Measurements from ENCODE around the gene ATXN7L3B. TPM values are rescaled to one million over a fixed set of nuclear protein-coding genes. Genes with fewer than 3 reads are reported as not detected.

ATXN7L3B gene
- total and polyA plus RNA-seq, 2 of the 4 experiments (the other 2 are of a cell fraction), result 12.9 to 21.7 TPM

- no peak overlapping the region for H3K27ac ChIP-seq (ENCODE audit: insufficient read depth, low read length)
- H3K27me3 ChIP-seq (ENCODE audit: control insufficient read depth, insufficient read depth, low read length), result no peaks in the 10 kb centered on the region
- no peak overlapping the region for H4K91ac ChIP-seq (ENCODE audit: insufficient read depth, low read depth, low read length)
- H3K36me3 ChIP-seq (ENCODE audit: control insufficient read depth, insufficient read depth, low read length), result no peaks in the 10 kb centered on the region
- DNase-seq (no peak), ATAC-seq (ENCODE audit: low read depth) (no peak)
- no peak overlapping the region for H2AFZ ChIP-seq (replicated peaks; ENCODE audit: low read length, poor library complexity)
- H4K20me1 ChIP-seq (ENCODE audit: insufficient read depth, low read length), result no peaks in the 10 kb centered on the region
- no peaks in the 10 kb centered on the region for H3K79me1 ChIP-seq (ENCODE audit: low read depth in 1 of 2, low read length in 2 of 2)
- no peaks in the 10 kb centered on the region for H3K9me1 ChIP-seq (ENCODE audit: insufficient read depth, low read length)
- H3K18ac ChIP-seq (ENCODE audit: low read depth, low read length), result no peak overlapping the region
- no peak overlapping the region for H3K4ac ChIP-seq (ENCODE audit: low read depth, low read length)
- H3K9ac ChIP-seq (ENCODE audit: low read depth, low read length), result no peak overlapping the region
- no peak overlapping the region for H2BK15ac ChIP-seq (ENCODE audit: low read depth, low read length)
- H2AK9ac ChIP-seq (replicated peaks; ENCODE audit: low read depth, low read length, poor library complexity), result no peak overlapping the region
- no peak overlapping the region for H2BK20ac ChIP-seq (ENCODE audit: low read depth, low read length)
- intact Hi-C loops (cut with micrococcal nuclease), result no loop called here
- no peak overlapping the region for H4K8ac ChIP-seq (ENCODE audit: low read depth in 2 of 2, low read length in 2 of 2)
- no peak overlapping the region for H3K4me2 ChIP-seq (ENCODE audit: low read depth, low read length)
- dilution Hi-C loops (cut with HindIII; ENCODE audit: low sequenced_read_pairs, unreplicated experiment), result no loop called here
- ChIA-PET CTCF (no interaction called here), POLR2A (ENCODE audit: unreplicated experiment) (no interaction called here)
- H2BK120ac ChIP-seq (ENCODE audit: low read depth, low read length), result no peak overlapping the region
- H2BK5ac ChIP-seq (ENCODE audit: low read depth, low read length, poor library complexity, severe bottlenecking), result no peak overlapping the region
- H2AK5ac ChIP-seq (ENCODE audit: low read depth, low read length), result no peak overlapping the region
- no peak overlapping the region for H3K23ac ChIP-seq (ENCODE audit: low read depth, low read length)
- H4K5ac ChIP-seq (ENCODE audit: low read depth, low read length), result no peak overlapping the region
- no TSS peak for BruUV-seq (replicated peaks)
- no peak overlapping the region for H3K56ac ChIP-seq (ENCODE audit: extremely low read depth, insufficient read depth, low read length)
- no CpG with 5 or more reads among the region's 2 CpGs for WGBS, 2 experiments (ENCODE audit: extremely low coverage in 2 of 2, insufficient read length in 1 of 2)
- H3K4me3 ChIP-seq (ENCODE audit: insufficient read depth, low read depth, low read length), result no peak overlapping the region
- no peaks in the 10 kb centered on the region for H3K9me3 ChIP-seq (ENCODE audit: control insufficient read depth, insufficient read depth, low read length)
- in situ Hi-C loops (cut with MboI; ENCODE audit: low sequenced_read_pairs), result no loop called here
- H3K14ac ChIP-seq (replicated peaks; ENCODE audit: low read depth, low read length), result no peak overlapping the region
- no peaks in the 10 kb centered on the region for H3K4me1 ChIP-seq (ENCODE audit: control insufficient read depth, insufficient read depth, low read length)
- TF ChIP-seq RAD21 (IDR thresholded peaks at IDR 0.05; ENCODE audit: low read length) (no peak), USF2 (IDR thresholded peaks at IDR 0.05; ENCODE audit: low read depth, low read length) (no peak), MAZ (IDR thresholded peaks at IDR 0.05; ENCODE audit: borderline replicate concordance, low read depth, low read length) (no peak), RCOR1 (IDR thresholded peaks at IDR 0.05; ENCODE audit: insufficient replicate concordance, low read length) (no peak), RFX5 (IDR thresholded peaks at IDR 0.05; ENCODE audit: low read depth, low read length) (no peak)
These were observed 43.8 kb downstream of the ATXN7L3B start for GRCh38 chr12:74581439-74581838.
